Common myeloid progenitor, CD34-positive (primary cell): Measurements from ENCODE around the gene HAUS8.

Source experiments
- CTCF ChIA-PET: fragments of 350-600 bp; sonication (Branson Sonifier 250); formaldehyde crosslinking; loops from one replicate; lab custom pipeline; 2021; ENCODE audit warnings: antibody characterized with exemption; lab: Charles Lee
- POLR2A ChIA-PET: fragments of 350-600 bp; sonication (Branson Sonifier 250); formaldehyde crosslinking; loops from one replicate; lab custom pipeline; 2021; ENCODE audit warnings: antibody characterized with exemption; lab: Charles Lee
- DNase-seq, 3 donors: peaks; one replicate each; pipeline versions ENCODE4 v3.0.0 to v3.0.0-alpha.2; 2013
- H3K27ac ChIP-seq, 2 experiments: 1 replicate in 1 of 2; 2 replicates in 1 of 2; pipeline ENCODE4 v1.7.0; 2013; ENCODE audit warnings: inconsistent platforms in 2 of 2, low read length in 2 of 2, mild to moderate bottlenecking in 2 of 2, low read depth in 1 of 2, moderate library complexity in 1 of 2; ENCODE audit not compliant: severe bottlenecking in 2 of 2, insufficient read depth in 1 of 2, poor library complexity in 1 of 2
- H3K27me3 ChIP-seq, 5 experiments: replicated peaks in 2 of 5; 1 replicate in 3 of 5; 2 replicates in 2 of 5; pipeline versions ENCODE4 v1.6.1 to v1.7.0; 2013; ENCODE audit warnings: low read length in 4 of 5, mild to moderate bottlenecking in 2 of 5, moderate library complexity in 2 of 5, inconsistent platforms in 1 of 5; ENCODE audit not compliant: insufficient read depth in 5 of 5, control insufficient read depth in 4 of 5
- H3K36me3 ChIP-seq, 4 experiments: 1 replicate in 2 of 4; 2 replicates in 2 of 4; pipeline versions ENCODE4 v1.6.1 to v1.7.0; 2013; ENCODE audit warnings: low read length in 3 of 4, control low read depth in 1 of 4, mild to moderate bottlenecking in 1 of 4; ENCODE audit not compliant: control insufficient read depth in 4 of 4, insufficient read depth in 4 of 4
- H3K4me1 ChIP-seq, 4 experiments: 1 replicate in 3 of 4; 2 replicates in 1 of 4; pipeline versions ENCODE4 v1.6.1 to v1.7.1; 2013; ENCODE audit warnings: low read length in 3 of 4, mild to moderate bottlenecking in 3 of 4, control low read depth in 1 of 4, inconsistent platforms in 1 of 4, moderate library complexity in 1 of 4; ENCODE audit not compliant: control insufficient read depth in 4 of 4, insufficient read depth in 4 of 4; ENCODE audit errors: control extremely low read depth in 1 of 4
- H3K4me3 ChIP-seq, 7 experiments: 1 replicate in 4 of 7; 2 replicates in 3 of 7; pipeline versions ENCODE4 v1.5.1 to v1.7.0; 2013; ENCODE audit warnings: mild to moderate bottlenecking in 7 of 7, low read length in 6 of 7, moderate library complexity in 6 of 7, inconsistent platforms in 2 of 7, low read depth in 2 of 7, control low read depth in 1 of 7; ENCODE audit not compliant: insufficient read depth in 4 of 7, control insufficient read depth in 1 of 7; ENCODE audit errors: extremely low read depth in 1 of 7
- H3K9me3 ChIP-seq, 5 experiments: 1 replicate in 4 of 5; 2 replicates in 1 of 5; pipeline versions ENCODE4 v1.6.1 to v1.7.1; 2013; ENCODE audit warnings: low read length in 4 of 5, mild to moderate bottlenecking in 2 of 5, inconsistent platforms in 1 of 5, low read depth in 1 of 5, moderate library complexity in 1 of 5; ENCODE audit not compliant: control insufficient read depth in 4 of 5, insufficient read depth in 2 of 5; ENCODE audit errors: control extremely low read depth in 1 of 5
- WGBS: methylation state at CpG from one replicate; pipeline ENCODE4 v1.1.5; 2013; ENCODE audit not compliant: insufficient coverage; 5-methylcytosine and 5-hydroxymethylcytosine counted together

HAUS8 gene

GRCh38 chr19:17048885-17049453 lies 26.3 kb downstream of the HAUS8 start:
- no peaks in the 10 kb centered on the region for H3K4me1 ChIP-seq
- WGBS: 92% methylated on average over 13 of the region's 16 CpGs
- ChIA-PET CTCF (no interaction called here), POLR2A (no interaction called here)
- no peak for DNase-seq
- peaks cover 2 to 45% (median 21%) of the 10 kb centered on the region in 4 experiments for H3K36me3 ChIP-seq
- H3K27ac ChIP-seq: no peak overlapping the region
- H3K27me3 ChIP-seq: no peaks in the 10 kb centered on the region
- H3K9me3 ChIP-seq: no peaks in the 10 kb centered on the region
- no peak overlapping the region for H3K4me3 ChIP-seq

GRCh38 chr19:17045907-17046502 lies 29.2 kb downstream of the HAUS8 start:
- POLR2A ChIA-PET: no interaction called here
- no peaks in the 10 kb centered on the region for H3K4me1 ChIP-seq

GRCh38 chr19:17043744-17044143 lies 31.5 kb downstream of the HAUS8 start:
- CTCF ChIA-PET: interaction anchor here (0.6 to 2.0 kb wide), 3 partner anchors 8 to 370 kb away, joined by 4 read pairs; no protein-coding TSS in a partner anchor
- DNase-seq: no peak
- Histone ChIP-seq H3K36me3 (peaks cover 0 to 4% (median 1%) of the 10 kb centered on the region in 4 experiments), H3K27me3 (peaks cover 0 to 7% (median 2%) of the 10 kb centered on the region in 5 experiments), H3K9me3 (no peaks in the 10 kb centered on the region), H3K4me1 (no peaks in the 10 kb centered on the region), H3K4me3 (no peak overlapping the region), H3K27ac (no peak overlapping the region)
- POLR2A ChIA-PET: no interaction called here
- WGBS: 87% methylated on average over 5 of the region's 7 CpGs

More at GRCh38 chr19:17045907-17046502, 29.2 kb downstream of the HAUS8 start:
- DNase-seq: no peak
- Histone ChIP-seq H3K36me3 (peaks cover 0 to 20% (median 13%) of the 10 kb centered on the region in 4 experiments), H3K4me3 (no peak overlapping the region), H3K27me3 (peaks cover 0 to 7% (median 0%) of the 10 kb centered on the region in 5 experiments), H3K27ac (no peak overlapping the region), H3K9me3 (no peaks in the 10 kb centered on the region)
- CTCF ChIA-PET: no interaction called here
- WGBS: 93% methylated on average over 4 of the region's 5 CpGs

- Histone ChIP-seq H3K4me1 (no peaks in the 10 kb centered on the region), H3K27me3 (peaks cover 0 to 7% (median 2%) of the 10 kb centered on the region in 5 experiments), H3K27ac (no peak overlapping the region), H3K9me3 (no peaks in the 10 kb centered on the region), H3K36me3 (no peaks in the 10 kb centered on the region), H3K4me3 (no peak overlapping the region)
- POLR2A ChIA-PET: no interaction called here
- CTCF ChIA-PET: interaction anchor here (1.9 kb wide), 1 partner anchor 10 kb away, joined by 5 read pairs; no protein-coding TSS in a partner anchor
- DNase-seq: no peak
- WGBS: 40% methylated on average over 6 of the region's 11 CpGs
These were observed 33.3 kb downstream of the HAUS8 start for GRCh38 chr19:17041976-17042375.

GRCh38 chr19:17037966-17038500 lies 37.2 kb downstream of the HAUS8 start:
- peaks cover 0 to 10% (median 3%) of the 10 kb centered on the region in 5 experiments for H3K27me3 ChIP-seq
- WGBS: 92% methylated on average over 15 of the region's 15 CpGs
- DNase-seq: no peak
- ChIA-PET CTCF (no interaction called here), POLR2A (no interaction called here)
- no peaks in the 10 kb centered on the region for H3K9me3 ChIP-seq
- H3K27ac ChIP-seq: no peak overlapping the region
- peaks cover 0 to 3% (median 0%) of the 10 kb centered on the region in 4 experiments for H3K4me1 ChIP-seq
- H3K4me3 ChIP-seq: no peak overlapping the region
- no peaks in the 10 kb centered on the region for H3K36me3 ChIP-seq

GRCh38 chr19:17037184-17037583 lies 38.1 kb downstream of the HAUS8 start:
- Histone ChIP-seq H3K4me1 (peaks cover 0 to 3% (median 0%) of the 10 kb centered on the region in 4 experiments), H3K4me3 (no peak overlapping the region), H3K9me3 (no peaks in the 10 kb centered on the region), H3K27me3 (peaks cover 0 to 14% (median 3%) of the 10 kb centered on the region in 5 experiments), H3K36me3 (no peaks in the 10 kb centered on the region), H3K27ac (no peak overlapping the region)
- POLR2A ChIA-PET: no interaction called here
- WGBS: 92% methylated on average over 6 of the region's 6 CpGs
- CTCF ChIA-PET: interaction anchor here (1.7 kb wide), 1 partner anchor 15 kb away, joined by 5 read pairs; no protein-coding TSS in a partner anchor
- no peak for DNase-seq

- H3K4me3 ChIP-seq: no peak overlapping the region
- H3K4me1 ChIP-seq: peaks cover 0 to 3% (median 0%) of the 10 kb centered on the region in 4 experiments
- WGBS: 98% methylated on average over 4 of the region's 4 CpGs
- POLR2A ChIA-PET: no interaction called here
- no peak for DNase-seq
- no peaks in the 10 kb centered on the region for H3K9me3 ChIP-seq
- CTCF ChIA-PET: interaction anchor here (1.7 kb wide), 1 partner anchor 16 kb away, joined by 5 read pairs; no protein-coding TSS in a partner anchor
- no peaks in the 10 kb centered on the region for H3K36me3 ChIP-seq
- no peak overlapping the region for H3K27ac ChIP-seq
- peaks cover 0 to 15% (median 0%) of the 10 kb centered on the region in 5 experiments for H3K27me3 ChIP-seq
These were observed 38.6 kb downstream of the HAUS8 start for GRCh38 chr19:17036640-17037039.
